Activated naive CD8-positive, alpha-beta T cell treated with anti-CD3 and anti-CD28 coated beads for 36 hours (primary cell): ENCODE results near the gene PWP1. TPM values are rescaled to one million over a fixed set of nuclear protein-coding genes. Genes with fewer than 3 reads are reported as not detected.

Experiments used
- DNase-seq: peaks from one replicate; pipeline ENCODE4 v3.0.0; 2021
- H3K27ac Mint-ChIP-seq: one replicate; pipeline ENCODE4 v1.8.0; 2022; ENCODE audit warnings: mild to moderate bottlenecking, moderate library complexity, mixed read lengths
- H3K27me3 Mint-ChIP-seq: one replicate; pipeline ENCODE4 v1.8.0; 2022; ENCODE audit warnings: mild to moderate bottlenecking, mixed read lengths
- H3K36me3 Mint-ChIP-seq: one replicate; pipeline ENCODE4 v1.8.0; 2021; ENCODE audit warnings: mild to moderate bottlenecking, mixed read lengths
- H3K4me1 Mint-ChIP-seq: one replicate; pipeline ENCODE4 v1.8.0; 2021; ENCODE audit warnings: mixed read lengths
- H3K4me3 Mint-ChIP-seq: one replicate; pipeline ENCODE4 v1.8.0; 2022; ENCODE audit warnings: mild to moderate bottlenecking, moderate library complexity, mixed read lengths
- H3K9me3 Mint-ChIP-seq: one replicate; pipeline ENCODE4 v1.8.0; 2022; ENCODE audit warnings: mixed read lengths
- total RNA-seq, 2 experiments: library from RNA; stranded (reverse); gene quantifications; one replicate each; pipeline ENCODE4 v1.2.3, GENCODE V29; 2021

PWP1 gene
- total RNA-seq, 2 experiments from 2014 or later = 84.1 to 87.0 TPM

DNA sequence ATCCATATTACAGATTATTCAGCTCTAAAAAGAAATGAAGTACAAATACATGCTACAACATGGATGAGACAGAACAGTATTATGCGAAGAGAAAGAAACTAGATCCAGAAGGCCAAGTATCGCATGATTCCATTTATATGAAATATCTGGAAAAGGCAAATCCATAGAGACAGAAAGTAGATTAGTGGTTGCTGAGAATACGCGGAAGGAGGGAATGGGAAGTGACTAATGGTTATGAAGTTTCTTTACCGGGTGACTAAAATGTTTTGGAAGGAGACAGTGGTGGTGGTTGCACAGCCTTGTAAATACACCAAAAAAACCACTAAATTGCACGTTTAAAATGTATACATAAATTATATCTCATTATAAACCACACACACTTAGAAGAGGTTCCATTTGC is 62.9 kb downstream of the PWP1 start:
- Mint-ChIP-seq H3K27me3 (no peaks in the 10 kb centered on the region), H3K4me1 (peaks cover 5% of the 10 kb centered on the region), H3K4me3 (no peak overlapping the region), H3K36me3 (peaks cover 13% of the 10 kb centered on the region), H3K9me3 (no peaks in the 10 kb centered on the region), H3K27ac (no peak overlapping the region)
- no peak for DNase-seq

DNA sequence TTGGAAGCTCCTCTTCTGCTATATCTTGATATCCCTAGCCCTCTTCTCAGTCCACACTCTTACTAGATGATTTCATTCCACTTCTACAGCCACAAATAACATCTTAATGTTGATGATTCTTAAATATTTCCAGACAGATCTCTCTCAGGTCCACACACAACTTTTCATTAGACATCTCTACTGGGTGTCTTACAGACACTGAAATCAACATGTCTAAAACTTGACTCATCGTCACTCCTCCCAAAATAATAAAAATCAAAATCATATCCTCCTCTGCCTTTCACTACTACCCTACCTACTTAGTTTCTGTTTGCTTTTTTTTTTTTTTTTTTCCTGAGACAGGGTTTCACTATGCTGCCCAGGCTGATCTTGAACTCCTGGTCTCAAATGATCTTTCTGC is 63.5 kb downstream of the PWP1 start:
- Mint-ChIP-seq H3K27me3 (no peaks in the 10 kb centered on the region), H3K27ac (no peak overlapping the region), H3K4me1 (peaks cover 5% of the 10 kb centered on the region), H3K9me3 (no peaks in the 10 kb centered on the region), H3K36me3 (peaks cover 16% of the 10 kb centered on the region), H3K4me3 (no peak overlapping the region)
- DNase-seq = no peak

DNA sequence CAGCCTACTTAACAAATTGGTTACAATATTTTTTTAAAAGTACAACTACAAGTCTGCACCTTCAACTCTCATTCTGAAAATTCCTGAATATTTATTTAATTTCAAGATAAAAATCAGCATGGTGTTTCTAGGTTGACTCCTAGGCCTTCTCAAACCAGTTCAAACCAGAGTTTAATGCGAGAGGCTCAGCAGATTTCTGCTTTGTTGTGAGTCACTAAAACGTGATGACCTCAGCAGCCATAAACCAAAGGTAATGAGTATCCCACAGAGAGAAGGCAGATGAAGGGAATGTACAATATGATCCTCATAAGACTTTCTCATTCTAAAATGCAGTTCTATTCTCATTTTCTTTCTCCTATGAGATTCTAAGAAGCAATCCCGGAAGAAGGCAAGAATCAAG is 73.8 kb downstream of the PWP1 start:
- Mint-ChIP-seq H3K27me3 (no peaks in the 10 kb centered on the region), H3K36me3 (peaks cover 11% of the 10 kb centered on the region), H3K4me3 (peak overlapping the region; percentile 89), H3K27ac (peak overlapping the region; percentile 82), H3K4me1 (peaks cover 19% of the 10 kb centered on the region), H3K9me3 (peaks cover 2% of the 10 kb centered on the region)
- no peak for DNase-seq

DNA sequence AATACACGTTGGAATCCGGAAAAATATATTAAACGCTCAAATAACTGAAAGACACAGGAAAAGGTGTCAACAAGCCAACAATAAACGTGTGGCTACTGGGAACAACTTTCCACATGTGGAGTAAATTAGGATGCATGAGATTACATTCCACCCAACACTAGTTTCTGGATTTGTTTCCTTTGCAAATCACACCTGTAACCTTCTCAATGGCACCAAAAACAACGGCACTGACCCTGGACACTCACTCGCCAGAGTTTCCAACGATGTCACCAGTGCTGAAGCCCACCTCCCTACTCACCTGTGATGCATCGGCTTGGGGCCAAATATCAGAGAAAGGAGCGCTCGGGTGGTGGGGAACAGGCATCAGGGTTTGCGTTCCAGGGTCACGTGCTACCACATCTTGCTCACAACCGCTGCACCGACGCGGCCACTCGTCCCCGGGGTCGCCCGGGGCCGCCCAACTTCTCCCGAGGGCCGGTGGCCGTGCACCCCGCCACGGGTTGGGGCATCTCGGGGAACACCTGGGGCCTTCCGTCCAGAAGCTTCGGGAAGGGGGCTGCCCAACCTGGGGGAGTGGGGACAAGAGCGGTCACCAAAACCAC is 74.7 kb downstream of the PWP1 start:
- Mint-ChIP-seq H3K4me1 (peaks cover 19% of the 10 kb centered on the region), H3K9me3 (peaks cover 2% of the 10 kb centered on the region), H3K36me3 (peaks cover 8% of the 10 kb centered on the region), H3K27me3 (no peaks in the 10 kb centered on the region), H3K27ac (peak overlapping the region; percentile 82), H3K4me3 (peak overlapping the region; percentile 89)
- DNase-seq = peak; percentile 41

DNA sequence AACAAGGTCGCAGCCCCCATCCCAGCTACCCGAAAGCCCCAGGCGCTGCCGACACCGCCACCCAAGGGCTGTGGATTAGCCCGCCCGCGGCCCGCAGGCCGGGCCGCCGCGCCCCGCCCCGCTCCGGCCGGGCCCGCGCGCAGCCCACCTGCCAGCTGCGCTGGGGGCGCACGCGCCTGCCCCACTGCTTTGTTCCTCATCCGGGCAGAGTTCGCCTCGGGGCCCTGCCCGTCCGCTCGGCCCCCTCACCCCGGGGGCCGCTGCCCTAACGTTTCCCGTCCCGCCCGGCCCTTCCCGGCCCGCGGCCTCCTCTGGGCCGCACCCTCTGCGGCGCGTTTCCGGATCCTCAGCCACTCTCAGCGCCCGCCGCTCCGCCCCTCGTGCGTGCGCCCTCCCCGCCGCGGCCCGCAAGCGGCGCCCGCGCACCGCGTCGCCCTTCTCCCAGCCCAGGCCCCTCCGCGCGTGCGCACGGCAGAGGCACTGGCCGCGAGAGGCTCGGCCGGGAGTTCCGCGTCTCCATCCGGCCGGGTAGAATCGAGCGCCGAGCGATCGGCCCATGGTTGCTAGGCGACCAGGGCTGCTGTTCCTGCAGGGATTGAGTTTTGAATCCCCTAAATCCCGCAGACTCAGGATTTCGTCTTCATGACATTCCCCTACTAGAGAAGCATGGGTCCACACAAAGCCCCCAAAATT is 75.4 kb downstream of the PWP1 start, which contains the start of gene PRDM4:
Gene PRDM4 (minus strand): TSS at position 329 of the 693 bp plus-strand sequence. CDS start 622 bp downstream, outside the sequence.
- H3K4me1 Mint-ChIP-seq = peaks cover 19% of the 10 kb centered on the region
- peak; percentile 96 for DNase-seq
- H3K27ac Mint-ChIP-seq = peak within 1 kb of the TSS; percentile 82
- peaks cover 2% of the 10 kb centered on the region for H3K9me3 Mint-ChIP-seq
- H3K36me3 Mint-ChIP-seq = peaks cover 8% of the 10 kb centered on the region
- no peaks in the 10 kb centered on the region for H3K27me3 Mint-ChIP-seq
- H3K4me3 Mint-ChIP-seq = peak within 1 kb of the TSS; percentile 89

DNA sequence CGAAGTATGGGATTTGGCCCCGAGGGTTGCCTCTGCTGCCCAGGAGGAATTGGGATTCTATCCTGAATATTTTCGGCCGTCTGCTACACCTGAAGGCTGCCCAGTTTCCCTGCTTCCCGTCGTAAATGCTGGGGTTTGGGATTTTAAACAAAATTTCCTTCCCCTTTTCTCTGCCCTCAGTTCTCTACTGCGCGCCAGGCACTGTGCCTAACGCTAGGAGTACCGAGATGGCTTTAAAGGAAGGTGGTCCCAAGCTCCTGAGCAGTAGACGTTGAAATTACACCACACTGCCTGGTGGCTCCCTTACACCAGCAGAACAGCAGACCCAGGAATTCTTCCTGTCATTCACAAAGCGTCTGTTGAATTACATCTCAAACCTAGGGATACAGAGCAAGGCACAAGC is 75.9 kb downstream of the PWP1 start:
- H3K4me3 Mint-ChIP-seq = peak overlapping the region; percentile 80
- DNase-seq = no peak
- peaks cover 8% of the 10 kb centered on the region for H3K36me3 Mint-ChIP-seq
- peak overlapping the region; percentile 60 for H3K27ac Mint-ChIP-seq
- H3K4me1 Mint-ChIP-seq = peaks cover 19% of the 10 kb centered on the region
- H3K27me3 Mint-ChIP-seq = no peaks in the 10 kb centered on the region
- peaks cover 2% of the 10 kb centered on the region for H3K9me3 Mint-ChIP-seq

Other genes starting within 250 kb of the PWP1 start
- gene PRDM4, start 75.3 kb downstream of the PWP1 start, total RNA-seq = 10 to 100 TPM; 20.3 to 21.4 TPM
- gene ASCL4, start 88.9 kb downstream of the PWP1 start, total RNA-seq = not detected